Heart right ventricle (tissue), 16 donors: ENCODE data around the gene YWHAQ. TPM values are rescaled to one million over a fixed set of nuclear protein-coding genes. Genes with fewer than 3 reads are reported as not detected.

Experiments
- ATAC-seq, 8 donors: fragments of 200-7000 bp; cut with Tn5 transposase; one replicate each; pipeline ENCODE4 v1.9.1; 2020; ENCODE audit warnings: mild to moderate bottlenecking in 8 of 8, moderate library complexity in 8 of 8, moderate number of reproducible peaks in 1 of 8
- DNase-seq, 2 donors: peaks; one replicate each; pipeline ENCODE4 v3.0.0-alpha.2; 2020
- H3K27ac ChIP-seq, 10 donors: fragments of 200-600 bp; sonication (generic) in 2 of 10; one replicate each; pipeline versions ENCODE4 v1.5.0 to v1.8.0; 2020 to 2022; ENCODE audit warnings: mild to moderate bottlenecking in 3 of 10
- H3K27me3 ChIP-seq, 7 donors: fragments of 200-600 bp; one replicate each; pipeline ENCODE4 v1.8.0; 2021 to 2022; ENCODE audit warnings: mild to moderate bottlenecking in 2 of 7
- H3K36me3 ChIP-seq, 9 donors: fragments of 200-600 bp; sonication (generic) in 1 of 9; one replicate each; pipeline versions ENCODE4 v1.5.0 to v1.8.0; 2020 to 2022; ENCODE audit warnings: mild to moderate bottlenecking in 2 of 9
- H3K4me1 ChIP-seq, 9 donors: fragments of 200-600 bp; sonication (generic) in 1 of 9; one replicate each; pipeline versions ENCODE4 v1.5.0 to v1.8.0; 2020 to 2022; ENCODE audit warnings: mild to moderate bottlenecking in 4 of 9
- H3K4me3 ChIP-seq, 10 donors: fragments of 200-600 bp; sonication (generic) in 2 of 10; one replicate each; pipeline versions ENCODE4 v1.5.0 to v1.8.0; 2020 to 2022; ENCODE audit warnings: mild to moderate bottlenecking in 7 of 10, moderate library complexity in 2 of 10
- H3K9me3 ChIP-seq, 11 donors: fragments of 200-600 bp in 10 of 11; sonication (generic) in 2 of 11; one replicate each; pipeline versions ENCODE4 v1.5.0 to v1.8.0; 2013 to 2022; ENCODE audit warnings: mild to moderate bottlenecking in 2 of 11, control low read depth in 1 of 11, moderate library complexity in 1 of 11
- WGBS, 2 donors: extraction: QIAGEN DNeasy Blood & Tissue Kit; methylation state at CpG; one replicate each; pipeline ENCODE4 v1.1.7; 2013; ENCODE audit warnings: inconsistent platforms in 1 of 2; 5-methylcytosine and 5-hydroxymethylcytosine counted together
- intact Hi-C, 10 donors: fragments of 100-400 bp; cut with DNase I; formaldehyde crosslinking; loops; one replicate each; pipeline versions ENCODE4 v1.11.1 to v1.14.2; 2022
- polyA plus RNA-seq, 2 donors: library from polyadenylated mRNA; stranded (reverse); fragments of 200-250 nt; gene quantifications; one replicate each; pipeline ENCODE4 v1.2.3, GENCODE V29; 2013
- total RNA-seq, 10 donors: library from RNA; stranded (reverse); fragmentation: NEBNext Ultra II Directional in 3 of 10; extraction: Animal tissue kit (Norgen Biotek cat#: 25700) in 3 of 10; gene quantifications; one replicate each; pipeline versions ENCODE4 v1.2.1 to v1.2.4, GENCODE V29; 2021 to 2023
- TF ChIP-seq, protein P1 (sequence below), 9 donors: fragments of 200-600 bp; sonication (generic) in 2 of 9; IDR thresholded peaks; one replicate each; pipeline versions ENCODE4 v1.5.0 to v1.8.0; 2021 to 2022; ENCODE audit warnings: antibody characterized with exemption in 9 of 9, mild to moderate bottlenecking in 5 of 9, moderate library complexity in 1 of 9
- donor health status: Arrhythmogenic right ventricular cardiomyopathy.
- donor health status: ischemic (EF 13 %, LVEDD 7.1; RV severe dilation, severe dysfunction).
- donor health status: healthy with polysubstance abuse.
- donor health status: DM: no; HTN: yes; CAD: no.
- donor health status: DM: no; HTN: no; CAD: no.
- donor health status: ischemic (EF 25% LVEDD 6.9; RV normal size, moderate dysfunction).
- donor health status: ischemic (EF 25% LVEDD 5.7; RV mildly dilated, moderate dysfunction).
- donor health status: healthy.
- donor health status: DM: yes; HTN: yes; CAD: no.
- donor health status: Ischemic cardiomyopathy.
- donor health status: ischemic (EF 35%, LVEDD 5.7; RV mildly dilated, moderate dysfunction).
- donor health status: nonischemic (EF 11% LVEDD 7.7; RV severe dilation, severe dysfunction).
- donor health status: DM: yes; HTN: yes; CAD: no.
- donor health status: PGD.
- donor health status: ischemic (EF 29% LVEDD 5.4; RV normal size, mild dysfunction).
- donor health status: nonischemic (EF 23%, LVEDD 6.1; RV moderate dilation, normal function).

The YWHAQ gene
- total and polyA plus RNA-seq, 12 donors: 62.0 to 303 (median 199) TPM

DNA sequence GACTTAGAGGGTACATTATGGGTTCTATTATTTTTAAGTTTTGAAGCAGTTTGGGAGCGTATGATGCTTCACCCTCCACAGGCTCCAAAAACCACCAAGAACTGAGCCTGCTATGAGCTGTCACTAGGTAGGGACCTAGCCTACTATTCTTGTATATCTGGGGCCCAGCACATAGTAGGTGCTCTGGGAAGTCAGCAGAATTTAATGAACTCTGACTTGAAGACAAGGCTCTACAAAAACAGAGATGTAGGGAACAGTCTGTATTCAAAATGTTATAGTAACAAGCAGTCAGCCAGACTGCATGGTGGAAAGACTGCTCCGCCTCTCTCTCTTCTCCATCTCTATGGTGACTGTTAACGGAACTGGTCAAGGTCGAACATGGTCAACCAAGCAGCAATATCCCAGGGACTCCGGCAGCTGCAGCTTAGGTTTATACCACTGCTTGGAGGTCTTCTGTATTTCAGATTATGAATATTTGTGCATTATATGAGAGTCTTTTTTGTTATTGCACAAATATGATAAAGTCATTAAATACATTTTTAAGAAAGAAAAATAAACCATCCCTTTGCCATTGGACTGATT, 22.2 kb upstream of the YWHAQ start:
- H3K9me3 ChIP-seq: no peaks in the 10 kb centered on the region
- intact Hi-C loops: loop anchor here in 1 of 10 donors (10.0 kb wide), 1 partner anchor 82 kb away; no protein-coding TSS in a partner anchor
- peaks cover 0 to 14% (median 0%) of the 10 kb centered on the region in 9 donors for H3K4me1 ChIP-seq
- H3K4me3 ChIP-seq: no peak overlapping the region
- ATAC-seq (peak in 2 of 8 donors; percentile 56 to 58), DNase-seq (no peak)
- TF ChIP-seq, protein P1, sequence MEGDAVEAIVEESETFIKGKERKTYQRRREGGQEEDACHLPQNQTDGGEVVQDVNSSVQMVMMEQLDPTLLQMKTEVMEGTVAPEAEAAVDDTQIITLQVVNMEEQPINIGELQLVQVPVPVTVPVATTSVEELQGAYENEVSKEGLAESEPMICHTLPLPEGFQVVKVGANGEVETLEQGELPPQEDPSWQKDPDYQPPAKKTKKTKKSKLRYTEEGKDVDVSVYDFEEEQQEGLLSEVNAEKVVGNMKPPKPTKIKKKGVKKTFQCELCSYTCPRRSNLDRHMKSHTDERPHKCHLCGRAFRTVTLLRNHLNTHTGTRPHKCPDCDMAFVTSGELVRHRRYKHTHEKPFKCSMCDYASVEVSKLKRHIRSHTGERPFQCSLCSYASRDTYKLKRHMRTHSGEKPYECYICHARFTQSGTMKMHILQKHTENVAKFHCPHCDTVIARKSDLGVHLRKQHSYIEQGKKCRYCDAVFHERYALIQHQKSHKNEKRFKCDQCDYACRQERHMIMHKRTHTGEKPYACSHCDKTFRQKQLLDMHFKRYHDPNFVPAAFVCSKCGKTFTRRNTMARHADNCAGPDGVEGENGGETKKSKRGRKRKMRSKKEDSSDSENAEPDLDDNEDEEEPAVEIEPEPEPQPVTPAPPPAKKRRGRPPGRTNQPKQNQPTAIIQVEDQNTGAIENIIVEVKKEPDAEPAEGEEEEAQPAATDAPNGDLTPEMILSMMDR (IDR thresholded peaks at IDR 0.05): no peak
- no peaks in the 10 kb centered on the region for H3K36me3 ChIP-seq
- WGBS, 2 donors: 63 to 72% methylated on average over 5 of the region's 5 CpGs
- no peaks in the 10 kb centered on the region for H3K27me3 ChIP-seq
- H3K27ac ChIP-seq: no peak overlapping the region

DNA sequence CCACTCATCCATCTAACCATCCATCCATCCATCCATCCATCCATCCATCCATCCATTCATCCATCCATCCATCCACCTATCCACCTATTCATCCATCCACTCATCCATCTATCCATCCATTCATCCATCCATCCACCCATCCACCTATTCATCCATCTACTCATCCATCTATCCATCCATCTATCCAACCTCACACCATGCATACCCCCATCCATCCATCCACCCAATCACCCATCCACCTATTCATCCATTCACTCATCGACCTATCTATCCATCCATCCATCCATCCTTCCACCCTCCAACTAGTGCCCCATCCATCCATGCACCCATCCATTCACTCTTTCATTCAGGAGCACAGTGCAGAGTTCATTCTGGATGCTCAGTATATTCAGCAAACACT, 21.5 kb upstream of the YWHAQ start:
- no peaks in the 10 kb centered on the region for H3K9me3 ChIP-seq
- no peaks in the 10 kb centered on the region for H3K27me3 ChIP-seq
- ATAC-seq (no peak), DNase-seq (no peak)
- peaks cover 0 to 14% (median 0%) of the 10 kb centered on the region in 9 donors for H3K4me1 ChIP-seq
- WGBS, 2 donors: 60 to 96% methylated on average over 1 of the region's 1 CpG
- no peaks in the 10 kb centered on the region for H3K36me3 ChIP-seq
- H3K27ac ChIP-seq: no peak overlapping the region
- no peak overlapping the region for H3K4me3 ChIP-seq
- intact Hi-C loops: loop anchor here in 1 of 10 donors (10.0 kb wide), 1 partner anchor 83 kb away; no protein-coding TSS in a partner anchor
- TF ChIP-seq, protein P1 (IDR thresholded peaks at IDR 0.05): no peak

DNA sequence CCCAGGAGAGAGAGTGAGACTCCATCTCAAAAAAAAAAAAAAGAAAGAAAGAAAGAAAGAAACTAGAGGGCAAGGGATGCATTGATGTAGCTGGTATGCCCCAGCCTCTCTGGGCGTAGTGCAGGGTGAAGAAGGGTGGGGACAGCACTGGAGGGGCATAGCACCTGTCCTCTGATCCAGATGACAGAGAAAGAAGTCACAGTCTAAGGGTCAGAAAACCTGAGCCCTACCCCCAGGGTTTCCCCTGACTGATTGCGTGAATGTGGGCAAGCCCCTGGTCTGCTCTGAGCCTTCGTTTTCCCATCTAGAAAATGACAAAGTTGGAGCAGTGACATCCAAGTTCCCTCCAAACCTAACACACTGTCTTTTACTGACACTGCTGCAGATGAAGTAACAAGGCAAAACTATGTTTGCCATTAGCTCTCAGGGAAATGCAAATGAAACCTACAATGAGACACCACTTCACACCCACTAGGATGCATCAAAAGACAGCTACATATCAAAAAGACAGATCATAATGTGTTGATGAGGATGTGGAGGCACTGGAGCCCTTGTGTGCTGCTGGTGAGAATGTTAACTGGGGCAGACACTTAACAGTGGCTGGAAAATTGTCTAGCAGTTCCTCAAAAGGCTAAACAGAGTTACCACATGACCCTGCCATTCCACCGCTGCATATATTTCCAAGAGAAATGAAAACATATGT, 19.5 kb upstream of the YWHAQ start:
- no peak overlapping the region for H3K4me3 ChIP-seq
- no peaks in the 10 kb centered on the region for H3K9me3 ChIP-seq
- H3K36me3 ChIP-seq: no peaks in the 10 kb centered on the region
- 73 to 80% methylated on average over 4 of the region's 4 CpGs for WGBS, 2 donors
- DNase-seq (no peak), ATAC-seq (no peak)
- peaks cover 0 to 10% (median 0%) of the 10 kb centered on the region in 9 donors for H3K4me1 ChIP-seq
- H3K27ac ChIP-seq: no peak overlapping the region
- H3K27me3 ChIP-seq: no peaks in the 10 kb centered on the region
- TF ChIP-seq, protein P1 (IDR thresholded peaks at IDR 0.05): no peak
- intact Hi-C loops: loop anchor here in 1 of 10 donors (10.0 kb wide), 1 partner anchor 85 kb away; no protein-coding TSS in a partner anchor

DNA sequence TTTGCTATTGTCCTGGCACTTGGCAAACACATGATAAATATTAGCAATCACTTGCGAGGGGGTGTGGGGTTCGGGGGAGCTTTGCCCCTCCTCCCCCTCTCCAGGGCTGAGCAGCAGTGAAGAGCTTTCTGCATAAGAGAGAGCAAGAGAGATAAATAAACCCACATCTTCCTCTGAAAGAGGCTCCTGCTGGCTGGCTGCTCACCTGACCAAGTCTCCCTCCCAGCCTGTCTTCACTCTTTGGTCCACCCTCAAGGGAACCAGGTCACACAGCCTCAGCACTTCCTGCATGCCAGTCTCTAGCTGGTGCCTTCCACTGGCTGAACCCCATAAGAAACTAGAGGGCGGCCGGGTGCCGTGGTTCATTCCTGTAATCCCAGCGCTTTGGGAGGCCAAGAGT, 18.5 kb upstream of the YWHAQ start:
- Histone ChIP-seq H3K27me3 (no peaks in the 10 kb centered on the region), H3K36me3 (no peaks in the 10 kb centered on the region), H3K27ac (no peak overlapping the region), H3K4me1 (peaks cover 0 to 7% (median 0%) of the 10 kb centered on the region in 9 donors), H3K9me3 (no peaks in the 10 kb centered on the region), H3K4me3 (no peak overlapping the region)
- DNase-seq (no peak), ATAC-seq (no peak)
- WGBS, 2 donors: 82% methylated on average over 6 of the region's 6 CpGs
- intact Hi-C loops: no loop called here
- TF ChIP-seq, protein P1 (IDR thresholded peaks at IDR 0.05): no peak
